OCI-LY3 (cell line): ENCODE data around the gene CCL8.
A peak's percentile ranks its signal among the peaks of the same experiment; 100 is the strongest.

Source experiments
- H2AFZ ChIP-seq: fragments of 200-600, 300-600 bp; shearing (Covaris generic); 2 replicates; pipeline ENCODE4 v1.6.0; 2014; ENCODE audit warnings: antibody characterized with exemption, low read depth, low read length
- H3K27ac ChIP-seq: fragments of 200-600, 300-600 bp; sonication (generic); 2 replicates; pipeline ENCODE4 v1.5.1; 2014; ENCODE audit warnings: mild to moderate bottlenecking, low read length, moderate library complexity, mixed read lengths
- H3K27me3 ChIP-seq: fragments of 200-600, 300-600 bp; sonication (generic); 2 replicates; pipeline ENCODE4 v1.6.1; 2014; ENCODE audit warnings: low read depth, low read length, mixed read lengths
- H3K36me3 ChIP-seq: fragments of 200-600, 300-600 bp; sonication (generic); replicated peaks from 2 replicates; pipeline ENCODE3; 2014; ENCODE audit warnings: low read depth, low read length, mixed read lengths
- H3K4me1 ChIP-seq: fragments of 300-600, 200-600 bp; sonication (generic); 2 replicates; pipeline ENCODE4 v1.6.1; 2014; ENCODE audit warnings: low read length, mixed read lengths
- H3K4me2 ChIP-seq: fragments of 200-600, 300-600 bp; sonication (generic); 2 replicates; pipeline ENCODE4 v1.6.1; 2014; ENCODE audit warnings: low read length, mixed read lengths
- H3K4me3 ChIP-seq: fragments of 300-600, 200-600 bp; sonication (generic); 2 replicates; pipeline ENCODE4 v1.5.1; 2014; ENCODE audit warnings: antibody characterized with exemption, mild to moderate bottlenecking, low read length, moderate library complexity
- H3K79me2 ChIP-seq: fragments of 300-600, 200-600 bp; shearing (Covaris generic); 2 replicates; pipeline ENCODE4 v1.6.1; 2014; ENCODE audit warnings: mild to moderate bottlenecking, low read length, mixed read lengths
- H3K9ac ChIP-seq: fragments of 300-600, 200-600 bp; shearing (Covaris generic); 2 replicates; pipeline ENCODE4 v1.6.0; 2014; ENCODE audit warnings: mild to moderate bottlenecking, low read length, moderate library complexity
- H3K9me3 ChIP-seq: fragments of 200-600, 300-600 bp; shearing (Covaris generic); 2 replicates; pipeline ENCODE4 v1.6.1; 2014; ENCODE audit warnings: low read length, mixed read lengths; ENCODE audit not compliant: insufficient read depth
- H4K20me1 ChIP-seq: fragments of 200-600, 300-600 bp; sonication (generic); 2 replicates; pipeline ENCODE4 v1.6.1; 2016; ENCODE audit warnings: low read length, mixed read lengths; ENCODE audit not compliant: insufficient read depth
- EZH2phosphoT487 ChIP-seq: fragments of 200-600 bp; shearing (Covaris generic); IDR thresholded peaks from 2 replicates; pipeline ENCODE4 v1.6.1; 2018; ENCODE audit warnings: antibody characterized with exemption, mixed run types, low read depth
- TF ChIP-seq, protein P1 (sequence below): fragments of 200-600, 300-600 bp; sonication (generic); IDR thresholded peaks from 2 replicates; pipeline ENCODE4 v1.5.1; 2014; ENCODE audit warnings: antibody characterized with exemption, low read length, low read depth

The CCL8 gene

GRCh38 chr17:34311291-34311690 is 7.9 kb upstream of the CCL8 start:
- Histone ChIP-seq H2AFZ (no peak overlapping the region), H3K79me2 (no peaks in the 10 kb centered on the region), H3K36me3 (no peaks in the 10 kb centered on the region), H3K27me3 (peaks cover 57% of the 10 kb centered on the region), H3K9ac (no peak overlapping the region), H4K20me1 (no peaks in the 10 kb centered on the region), H3K4me2 (no peak overlapping the region), H3K4me3 (no peak overlapping the region), H3K9me3 (no peaks in the 10 kb centered on the region), H3K27ac (no peak overlapping the region), H3K4me1 (peaks cover 40% of the 10 kb centered on the region)
- TF ChIP-seq EZH2phosphoT487 = no peak
- TF ChIP-seq, protein P1, sequence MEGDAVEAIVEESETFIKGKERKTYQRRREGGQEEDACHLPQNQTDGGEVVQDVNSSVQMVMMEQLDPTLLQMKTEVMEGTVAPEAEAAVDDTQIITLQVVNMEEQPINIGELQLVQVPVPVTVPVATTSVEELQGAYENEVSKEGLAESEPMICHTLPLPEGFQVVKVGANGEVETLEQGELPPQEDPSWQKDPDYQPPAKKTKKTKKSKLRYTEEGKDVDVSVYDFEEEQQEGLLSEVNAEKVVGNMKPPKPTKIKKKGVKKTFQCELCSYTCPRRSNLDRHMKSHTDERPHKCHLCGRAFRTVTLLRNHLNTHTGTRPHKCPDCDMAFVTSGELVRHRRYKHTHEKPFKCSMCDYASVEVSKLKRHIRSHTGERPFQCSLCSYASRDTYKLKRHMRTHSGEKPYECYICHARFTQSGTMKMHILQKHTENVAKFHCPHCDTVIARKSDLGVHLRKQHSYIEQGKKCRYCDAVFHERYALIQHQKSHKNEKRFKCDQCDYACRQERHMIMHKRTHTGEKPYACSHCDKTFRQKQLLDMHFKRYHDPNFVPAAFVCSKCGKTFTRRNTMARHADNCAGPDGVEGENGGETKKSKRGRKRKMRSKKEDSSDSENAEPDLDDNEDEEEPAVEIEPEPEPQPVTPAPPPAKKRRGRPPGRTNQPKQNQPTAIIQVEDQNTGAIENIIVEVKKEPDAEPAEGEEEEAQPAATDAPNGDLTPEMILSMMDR = no peak

- H3K36me3 ChIP-seq = no peaks in the 10 kb centered on the region
- H3K4me1 ChIP-seq = peaks cover 32% of the 10 kb centered on the region
Measured at GRCh38 chr17:34312080-34312479, 7.2 kb upstream of the CCL8 start.

DNA sequence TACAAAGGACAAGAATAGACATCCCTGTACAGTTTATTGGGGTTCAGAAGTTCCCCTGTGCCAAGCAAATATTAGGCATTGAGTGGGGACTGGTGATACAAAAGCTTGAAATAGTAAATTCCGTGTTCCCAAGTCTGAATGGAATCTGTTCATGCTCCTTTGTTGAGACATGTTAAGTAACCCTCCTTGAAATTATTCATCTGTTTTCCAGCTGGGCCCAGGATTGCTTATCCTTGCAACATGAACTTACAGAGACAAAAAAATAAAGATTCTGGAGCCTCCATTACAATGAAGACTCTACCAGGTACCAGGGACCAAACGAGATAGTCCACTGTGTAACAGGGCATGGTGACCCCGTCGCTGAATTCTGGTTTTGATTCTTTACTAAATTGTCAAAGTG is 6.1 kb upstream of the CCL8 start:
- H3K4me2 ChIP-seq = no peak overlapping the region
- H3K27me3 ChIP-seq = peaks cover 61% of the 10 kb centered on the region
- H3K9ac ChIP-seq = no peak overlapping the region
- H4K20me1 ChIP-seq = no peaks in the 10 kb centered on the region
- TF ChIP-seq, protein P1 = no peak
- no peak for TF ChIP-seq EZH2phosphoT487
- H3K4me1 ChIP-seq = peaks cover 22% of the 10 kb centered on the region
- no peaks in the 10 kb centered on the region for H3K36me3 ChIP-seq
- no peaks in the 10 kb centered on the region for H3K79me2 ChIP-seq
- no peak overlapping the region for H3K27ac ChIP-seq
- no peak overlapping the region for H3K4me3 ChIP-seq
- H2AFZ ChIP-seq = no peak overlapping the region
- H3K9me3 ChIP-seq = no peaks in the 10 kb centered on the region

More at GRCh38 chr17:34312080-34312479, 7.2 kb upstream of the CCL8 start:
- no peak for TF ChIP-seq EZH2phosphoT487
- TF ChIP-seq, protein P1 = no peak
- Histone ChIP-seq H3K27me3 (peaks cover 56% of the 10 kb centered on the region), H2AFZ (no peak overlapping the region), H3K4me2 (no peak overlapping the region), H4K20me1 (no peaks in the 10 kb centered on the region), H3K4me3 (no peak overlapping the region), H3K27ac (no peak overlapping the region), H3K9ac (no peak overlapping the region), H3K9me3 (no peaks in the 10 kb centered on the region), H3K79me2 (no peaks in the 10 kb centered on the region)

DNA sequence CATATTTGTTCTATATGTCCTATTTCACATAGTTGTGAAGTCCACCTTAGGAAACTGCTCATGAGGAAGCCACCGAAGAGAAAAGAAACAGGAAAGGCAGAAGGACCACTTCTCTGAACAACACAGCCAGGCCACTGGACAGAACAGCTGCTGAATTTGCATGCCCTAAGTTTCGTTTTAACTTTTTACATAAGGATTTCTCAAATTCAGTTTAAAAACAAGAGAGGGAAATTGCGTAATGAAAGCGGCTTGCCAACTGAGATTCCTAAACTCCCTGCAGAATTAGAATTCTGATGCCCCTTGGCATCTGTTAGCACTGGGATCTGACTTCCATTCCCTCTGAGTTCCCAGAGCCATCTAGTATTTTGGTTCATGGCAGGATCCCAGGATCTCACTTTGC is 5.0 kb upstream of the CCL8 start:
- peaks cover 25% of the 10 kb centered on the region for H3K4me1 ChIP-seq
- H3K79me2 ChIP-seq = no peaks in the 10 kb centered on the region
- H2AFZ ChIP-seq = no peak overlapping the region

More for the DNA sequence above, 5.0 kb upstream of the CCL8 start:
- H3K9me3 ChIP-seq = no peaks in the 10 kb centered on the region
- no peak for TF ChIP-seq EZH2phosphoT487
- TF ChIP-seq, protein P1 = no peak
- H3K4me3 ChIP-seq = peak overlapping the region; percentile 13; the same call in 1 of the 2 replicates
- H3K27ac ChIP-seq = no peak overlapping the region
- peak overlapping the region; percentile 59 for H3K4me2 ChIP-seq
- no peak overlapping the region for H3K9ac ChIP-seq
- no peaks in the 10 kb centered on the region for H4K20me1 ChIP-seq
- peaks cover 62% of the 10 kb centered on the region for H3K27me3 ChIP-seq
- H3K36me3 ChIP-seq = no peaks in the 10 kb centered on the region
